Right lobe of liver (tissue), 6 donors: ENCODE data around the gene FSTL3. TPM values are rescaled to one million over a fixed set of nuclear protein-coding genes. Genes with fewer than 3 reads are reported as not detected.

Experiments
- ATAC-seq, 4 donors: fragments of 200-7000 bp; cut with Tn5 transposase; one replicate each; pipeline ENCODE4 v1.9.1; 2020; ENCODE audit warnings: mild to moderate bottlenecking in 4 of 4, moderate library complexity in 4 of 4
- DNase-seq, 3 donors: peaks; one replicate each; pipeline ENCODE4 v3.0.0-alpha.2; 2020
- H3K27ac ChIP-seq, 3 donors: fragments of 200-600 bp; one replicate each; pipeline ENCODE4 v1.8.0; 2022
- H3K27me3 ChIP-seq, 2 donors: fragments of 200-600 bp; one replicate each; pipeline ENCODE4 v1.8.0; 2022
- H3K36me3 ChIP-seq, 4 donors: fragments of 200-600 bp; sonication (generic) in 1 of 4; one replicate each; pipeline versions ENCODE4 v1.5.1 to v1.8.0; 2017 to 2022; ENCODE audit warnings: control low read depth in 1 of 4
- H3K4me1 ChIP-seq, 4 donors: fragments of 200-600 bp; sonication (generic) in 1 of 4; one replicate each; pipeline versions ENCODE4 v1.5.1 to v1.8.0; 2017 to 2022; ENCODE audit warnings: control low read depth in 1 of 4
- H3K4me3 ChIP-seq, 3 donors: fragments of 200-600 bp; one replicate each; pipeline ENCODE4 v1.8.0; 2022
- H3K9me3 ChIP-seq, 4 donors: fragments of 200-600 bp; sonication (generic) in 1 of 4; one replicate each; pipeline versions ENCODE4 v1.5.1 to v1.8.0; 2017 to 2022; ENCODE audit warnings: control low read depth in 1 of 4
- CTCF ChIP-seq, 4 donors: fragments of 200-600 bp in 3 of 4; fragments of 450-650 bp in 1 of 4; IDR thresholded peaks; one replicate each; pipeline versions ENCODE4 v1.5.1 to v1.8.0; 2016 to 2022; ENCODE audit warnings: antibody characterized with exemption in 4 of 4, mild to moderate bottlenecking in 2 of 4
- POLR2A ChIP-seq: fragments of 450-650 bp; IDR thresholded peaks from one replicate; pipeline ENCODE4 v1.6.1; 2017; ENCODE audit warnings: antibody characterized with exemption, mild to moderate bottlenecking
- WGBS: methylation state at CpG from one replicate; pipeline ENCODE4 v1.1.6; 2018; ENCODE audit warnings: low coverage, low lambda C conversion rate; ENCODE audit not compliant: insufficient coverage; ENCODE audit errors: missing lambda C conversion rate; 5-methylcytosine and 5-hydroxymethylcytosine counted together
- intact Hi-C, 2 donors: fragments of 100-400 bp; cut with DNase I; formaldehyde crosslinking; loops; one replicate each; pipeline versions ENCODE4 v1.11.2 to v1.14.1; 2022
- total RNA-seq, 6 experiments: library from RNA; depleted of rRNA in 2 of 6; stranded (reverse); fragments of >200 nt in 2 of 6; fragmentation: NEBNext Ultra II Directional in 3 of 6; extraction: Animal tissue kit (Norgen Biotek cat#: 25700) in 3 of 6; gene quantifications; one replicate each; pipeline versions ENCODE4 v1.1.0 to v1.2.4, GENCODE V29; 2016 to 2023
- donor health status: DM: no; HTN: yes; CAD: no.
- donor health status: DM: no; HTN: no; CAD: no.
- donor health status: DM: no; HTN: no; CAD: no.
- donor health status: DM: no; HTN: yes; CAD: no.
- donor health status: DM: no; HTN: yes; CAD: no.

FSTL3 gene
- total RNA-seq, 6 experiments from 2014 or later, result 4.2 to 18.7 (median 10.4) TPM

- no CpG with 5 or more reads among the region's 24 CpGs for whole genome bisulfite sequencing
- no peak overlapping the region for H3K27ac ChIP-seq
- no peaks in the 10 kb centered on the region for H3K9me3 ChIP-seq
- ATAC-seq, result no peak
- peaks cover 0 to 59% (median 20%) of the 10 kb centered on the region in 4 donors for H3K36me3 ChIP-seq
- intact Hi-C loops, result no loop called here
- no peak for DNase-seq
- H3K4me1 ChIP-seq, result peaks cover 0 to 3% (median 0%) of the 10 kb centered on the region in 4 donors
- H3K27me3 ChIP-seq, result no peaks in the 10 kb centered on the region
- H3K4me3 ChIP-seq, result no peak overlapping the region
- TF ChIP-seq POLR2A (no peak), CTCF (IDR thresholded peaks at IDR 0.05) (no peak)
Measured at GRCh38 chr19:651991-652390, 24.2 kb upstream of the FSTL3 start.

- WGBS, result 100% methylated on average over 1 of the region's 54 CpGs
- Histone ChIP-seq H3K9me3 (no peaks in the 10 kb centered on the region), H3K36me3 (peaks cover 0 to 51% (median 16%) of the 10 kb centered on the region in 4 donors), H3K27me3 (no peaks in the 10 kb centered on the region), H3K4me3 (no peak overlapping the region), H3K4me1 (peaks cover 0 to 10% (median 2%) of the 10 kb centered on the region in 4 donors), H3K27ac (no peak overlapping the region)
- intact Hi-C loops, result no loop called here
- DNase-seq, result no peak
- TF ChIP-seq POLR2A (no peak), CTCF (IDR thresholded peaks at IDR 0.05) (no peak)
- no peak for ATAC-seq
Measured at GRCh38 chr19:652467-653389, 23.5 kb upstream of the FSTL3 start.

GRCh38 chr19:653425-653824 lies 22.8 kb upstream of the FSTL3 start:
- ATAC-seq, result no peak
- WGBS, result 100% methylated on average over 1 of the region's 17 CpGs
- Histone ChIP-seq H3K9me3 (no peaks in the 10 kb centered on the region), H3K4me1 (peaks cover 0 to 17% (median 6%) of the 10 kb centered on the region in 4 donors), H3K27ac (no peak overlapping the region), H3K36me3 (peaks cover 0 to 44% (median 13%) of the 10 kb centered on the region in 4 donors), H3K27me3 (no peaks in the 10 kb centered on the region), H3K4me3 (no peak overlapping the region)
- intact Hi-C loops, result no loop called here
- no peak for TF ChIP-seq CTCF (IDR thresholded peaks at IDR 0.05)
- TF ChIP-seq POLR2A, result no peak
- DNase-seq, result no peak

- TF ChIP-seq CTCF (IDR thresholded peaks at IDR 0.05) (no peak), POLR2A (no peak)
- DNase-seq (no peak), ATAC-seq (no peak)
- Histone ChIP-seq H3K4me1 (peaks cover 0 to 40% (median 15%) of the 10 kb centered on the region in 4 donors), H3K9me3 (no peaks in the 10 kb centered on the region), H3K27me3 (no peaks in the 10 kb centered on the region), H3K4me3 (no peak overlapping the region), H3K36me3 (peaks cover 0 to 28% (median 7%) of the 10 kb centered on the region in 4 donors), H3K27ac (no peak overlapping the region)
- intact Hi-C loops, result no loop called here
- WGBS, result 46% methylated on average over 5 of the region's 17 CpGs
Measured at GRCh38 chr19:655691-656090, 20.5 kb upstream of the FSTL3 start.
